WTC11 (cell line): Measurements from ENCODE around the gene MPZL3. TPM values are rescaled to one million over a fixed set of nuclear protein-coding genes. Genes with fewer than 3 reads are reported as not detected.

Experiments used
- total RNA-seq: library from RNA; stranded (reverse); gene quantifications from 3 replicates; pipeline ENCODE4 v1.2.3, GENCODE V29; 2021

The MPZL3 gene
- total RNA-seq, 1 experiment from 2014 or later, result 2.1 TPM

Other genes with a start within 250 kb of the MPZL3 start
- 1.1 to 1.4 TPM (median 1.4 TPM) in 3 replicates for gene TMPRSS4, start 175.3 kb downstream of the MPZL3 start, total RNA-seq
- not detected in 3 replicates for gene SMIM35, start 165.4 kb downstream of the MPZL3 start, total RNA-seq
- 3.5 to 4.5 TPM (median 4.4 TPM) in 3 replicates for gene SCN4B, start 99.5 kb downstream of the MPZL3 start, total RNA-seq
- 0.16 to 0.37 TPM (median 0.20 TPM) in 3 replicates for gene SCN2B, start 75.7 kb downstream of the MPZL3 start, total RNA-seq
- gene JAML, start 27.4 kb downstream of the MPZL3 start, total RNA-seq, result 0.24 to 0.37 TPM in 2 of 3 replicates, not detected in the other
- 1.2 to 1.8 TPM (median 1.4 TPM) in 3 replicates for gene MPZL2, start 11.9 kb upstream of the MPZL3 start, total RNA-seq
- gene CD3E, start 52.4 kb upstream of the MPZL3 start, total RNA-seq, result 0.85 to 1.0 TPM (median 0.87 TPM) in 3 replicates
- gene CD3D, start 90.3 kb upstream of the MPZL3 start, total RNA-seq, result 0.33 to 1.3 TPM (median 0.89 TPM) in 3 replicates
- gene CD3G, start 92.0 kb upstream of the MPZL3 start, total RNA-seq, result 0.20 to 0.27 TPM (median 0.23 TPM) in 3 replicates
- 28.9 to 31.7 TPM (median 31.0 TPM) in 3 replicates for gene UBE4A, start 107.2 kb upstream of the MPZL3 start, total RNA-seq
- 236 to 251 TPM (median 239 TPM) in 3 replicates for gene ATP5MG, start 149.2 kb upstream of the MPZL3 start, total RNA-seq
- gene KMT2A, start 184.1 kb upstream of the MPZL3 start, total RNA-seq, result 54.0 to 59.1 TPM (median 54.8 TPM) in 3 replicates